SK-N-MC (cell line): ENCODE measurements around the gene CTCF.

Source experiments
- DNase-seq: peaks from one replicate; pipeline ENCODE4 v3.0.0-alpha.2; 2011; ENCODE audit warnings: low read depth, low spot score
- H3K27ac ChIP-seq: fragments of 200-600 bp; sonication (generic); 2 replicates; pipeline ENCODE4 v1.5.1; 2016; ENCODE audit warnings: mixed run types
- H3K36me3 ChIP-seq: fragments of 200-600 bp; sonication (generic); 2 replicates; pipeline ENCODE4 v1.6.1; 2017; ENCODE audit warnings: antibody characterized with exemption, low read length, mixed read lengths; ENCODE audit not compliant: insufficient read depth
- H3K4me3 ChIP-seq: fragments of 200-600 bp; sonication (generic); 2 replicates; pipeline ENCODE4 v1.5.1; 2016
- H3K9ac ChIP-seq: fragments of 200-600 bp; sonication (generic); 2 replicates; pipeline ENCODE4 v1.8.0; 2017; ENCODE audit warnings: mixed run types, mixed read lengths; ENCODE audit not compliant: insufficient read length
- H3K9me3 ChIP-seq: fragments of 200-600 bp; sonication (generic); 2 replicates; pipeline ENCODE4 v1.6.1; 2017; ENCODE audit warnings: low read depth, mild to moderate bottlenecking, antibody characterized with exemption, low read length, moderate library complexity, mixed read lengths
- EZH2 ChIP-seq: fragments of 200-600 bp; sonication (generic); IDR thresholded peaks from one replicate; pipeline ENCODE4 v1.6.1; 2017; ENCODE audit warnings: antibody characterized with exemption
- FOXP2 ChIP-seq: optimal IDR thresholded peaks from 2 replicates; pipeline ENCODE3; 2011; ENCODE audit warnings: mild to moderate bottlenecking, moderate library complexity; ENCODE audit not compliant: insufficient read depth; ENCODE audit errors: extremely low read length, control extremely low read depth

Gene CTCF

GRCh38 chr16:67685388-67686112 is 123.2 kb downstream of the CTCF start:
- DNase-seq: no peak
- no peak overlapping the region for H3K9ac ChIP-seq
- no peak for TF ChIP-seq EZH2
- no peak for TF ChIP-seq FOXP2
- no peaks in the 10 kb centered on the region for H3K9me3 ChIP-seq
- H3K27ac ChIP-seq: no peak overlapping the region
- H3K4me3 ChIP-seq: no peak overlapping the region
- no peaks in the 10 kb centered on the region; the same call in 1 of the 2 replicates for H3K36me3 ChIP-seq
